IPS-20b (cell line): ENCODE measurements around the gene HTR6.

Experiments used
- H3K27ac ChIP-seq: one replicate; pipeline ENCODE4 v1.5.1; 2013; ENCODE audit warnings: low read length
- H3K27me3 ChIP-seq: 2 replicates; pipeline ENCODE4 v1.6.1; 2013; ENCODE audit warnings: mild to moderate bottlenecking, low read length, inconsistent platforms; ENCODE audit not compliant: insufficient read depth
- H3K36me3 ChIP-seq: 2 replicates; pipeline ENCODE4 v1.6.1; 2013; ENCODE audit warnings: low read depth, mild to moderate bottlenecking, inconsistent platforms, low read length, moderate library complexity; ENCODE audit not compliant: insufficient read depth
- H3K4me1 ChIP-seq: 2 replicates; pipeline ENCODE4 v1.6.1; 2013; ENCODE audit warnings: mild to moderate bottlenecking, control low read depth, inconsistent platforms, low read length, moderate library complexity; ENCODE audit not compliant: insufficient read depth
- H3K4me3 ChIP-seq: 2 replicates; pipeline ENCODE4 v1.5.1; 2013; ENCODE audit warnings: mild to moderate bottlenecking, low read length, inconsistent platforms
- H3K9ac ChIP-seq: 2 replicates; pipeline ENCODE4 v1.6.1; 2013; ENCODE audit warnings: low read depth, mild to moderate bottlenecking, inconsistent platforms, low read length, moderate library complexity
- H3K9me3 ChIP-seq: 2 replicates; pipeline ENCODE4 v1.6.1; 2013; ENCODE audit warnings: mild to moderate bottlenecking, low read depth, low read length, inconsistent platforms; ENCODE audit not compliant: insufficient read depth

HTR6 gene

GRCh38 chr1:19715334-19716203 is 50.9 kb downstream of the HTR6 start:
- Histone ChIP-seq H3K4me1 (peaks cover 5% of the 10 kb centered on the region; the same call in 1 of the 2 replicates), H3K36me3 (no peaks in the 10 kb centered on the region), H3K4me3 (no peak overlapping the region), H3K9ac (no peak overlapping the region), H3K9me3 (no peaks in the 10 kb centered on the region), H3K27ac (no peak overlapping the region), H3K27me3 (no peaks in the 10 kb centered on the region)

GRCh38 chr1:19717467-19717866 is 52.8 kb downstream of the HTR6 start:
- Histone ChIP-seq H3K27ac (no peak overlapping the region), H3K4me3 (no peak overlapping the region), H3K9ac (no peak overlapping the region), H3K36me3 (no peaks in the 10 kb centered on the region), H3K9me3 (no peaks in the 10 kb centered on the region), H3K27me3 (no peaks in the 10 kb centered on the region; the same call in 1 of the 2 replicates), H3K4me1 (peaks cover 10% of the 10 kb centered on the region; the same call in 1 of the 2 replicates)

GRCh38 chr1:19720174-19720573 is 55.5 kb downstream of the HTR6 start:
- Histone ChIP-seq H3K4me1 (peaks cover 5% of the 10 kb centered on the region; the same call in 1 of the 2 replicates), H3K27me3 (no peaks in the 10 kb centered on the region; the same call in 1 of the 2 replicates), H3K9ac (no peak overlapping the region), H3K36me3 (no peaks in the 10 kb centered on the region), H3K27ac (no peak overlapping the region), H3K9me3 (no peaks in the 10 kb centered on the region), H3K4me3 (no peak overlapping the region)

- H3K27ac ChIP-seq = no peak overlapping the region
- H3K4me1 ChIP-seq = peaks cover 5% of the 10 kb centered on the region; the same call in 1 of the 2 replicates
- no peaks in the 10 kb centered on the region; the same call in 1 of the 2 replicates for H3K27me3 ChIP-seq
- H3K9ac ChIP-seq = no peak overlapping the region
- no peak overlapping the region for H3K4me3 ChIP-seq
- no peaks in the 10 kb centered on the region for H3K9me3 ChIP-seq
- H3K36me3 ChIP-seq = no peaks in the 10 kb centered on the region
These were observed 56.3 kb downstream of the HTR6 start for GRCh38 chr1:19720973-19721372.

GRCh38 chr1:19723874-19724273 is 59.2 kb downstream of the HTR6 start:
- Histone ChIP-seq H3K9me3 (no peaks in the 10 kb centered on the region), H3K4me3 (no peak overlapping the region), H3K4me1 (peaks cover 5% of the 10 kb centered on the region; the same call in 1 of the 2 replicates), H3K9ac (no peak overlapping the region), H3K27me3 (no peaks in the 10 kb centered on the region; the same call in 1 of the 2 replicates), H3K27ac (no peak overlapping the region), H3K36me3 (no peaks in the 10 kb centered on the region)

- Histone ChIP-seq H3K27me3 (no peaks in the 10 kb centered on the region; the same call in 1 of the 2 replicates), H3K4me1 (peaks cover 5% of the 10 kb centered on the region; the same call in 1 of the 2 replicates), H3K4me3 (no peak overlapping the region), H3K9ac (no peak overlapping the region), H3K36me3 (no peaks in the 10 kb centered on the region), H3K9me3 (peaks cover 2% of the 10 kb centered on the region; the same call in 1 of the 2 replicates), H3K27ac (no peak overlapping the region)
These were observed 60.9 kb downstream of the HTR6 start for GRCh38 chr1:19725606-19726005.

GRCh38 chr1:19728413-19729145 is 63.9 kb downstream of the HTR6 start:
- H3K36me3 ChIP-seq = no peaks in the 10 kb centered on the region
- no peak overlapping the region for H3K27ac ChIP-seq
- H3K9ac ChIP-seq = no peak overlapping the region
- peaks cover 2% of the 10 kb centered on the region; the same call in 1 of the 2 replicates for H3K9me3 ChIP-seq
- H3K4me1 ChIP-seq = no peaks in the 10 kb centered on the region; the same call in 1 of the 2 replicates
- H3K4me3 ChIP-seq = no peak overlapping the region
- H3K27me3 ChIP-seq = no peaks in the 10 kb centered on the region

GRCh38 chr1:19730232-19730631 is 65.6 kb downstream of the HTR6 start:
- Histone ChIP-seq H3K27me3 (no peaks in the 10 kb centered on the region), H3K36me3 (no peaks in the 10 kb centered on the region), H3K4me3 (no peak overlapping the region), H3K27ac (no peak overlapping the region), H3K4me1 (no peaks in the 10 kb centered on the region), H3K9me3 (peaks cover 2% of the 10 kb centered on the region; the same call in 1 of the 2 replicates), H3K9ac (no peak overlapping the region)
